ENCODE measurements around the gene EFTUD2.
"Not testable (repeated sequence)": the region's sequence is repeated elsewhere in the genome, so short reads cannot be mapped to it uniquely, and the experiment has no call there.

The EFTUD2 gene

GRCh38 chr17:44899074-44899782, at the start of gene EFTUD2:
EFTUD2 (minus strand) TSS chr17:44899445; CDS start chr17:44894521, 4,924 bp downstream.
- DNase-seq (ENCODE audit: low read depth) = peak; percentile 89

DNA sequence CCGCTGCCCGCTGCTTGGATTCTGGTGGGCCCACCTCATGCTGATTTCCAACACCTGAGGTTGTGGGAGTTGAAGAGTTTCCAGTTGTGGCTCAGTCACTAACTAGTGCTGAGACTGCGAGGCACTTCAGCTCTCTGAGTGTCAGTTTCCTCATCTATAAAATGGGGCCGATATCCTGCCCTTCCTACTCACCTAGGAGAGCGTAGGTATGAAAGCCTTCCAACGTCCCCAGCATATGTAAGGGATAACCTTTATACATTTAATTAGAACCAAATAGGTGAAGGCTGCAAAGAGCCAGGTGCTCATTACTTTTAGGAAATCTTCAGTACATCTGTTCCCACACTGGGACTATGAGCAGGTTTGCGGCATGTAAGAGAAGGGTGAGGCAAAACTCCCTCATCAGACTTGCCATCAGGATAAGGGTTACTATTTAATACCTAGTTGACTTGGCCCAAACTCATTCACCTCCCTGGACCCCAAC, 49.1 kb upstream of the EFTUD2 start:
- no peak for DNase-seq (ENCODE audit: low read depth)

- peak; percentile 90 for DNase-seq (ENCODE audit: low read depth)
Measured at GRCh38 chr17:44947461-44948314, 48.4 kb upstream of the EFTUD2 start, which contains the start of gene KIF18B. KIF18B (minus strand) TSS chr17:44947773; CDS start chr17:44936344, 11,429 bp downstream.

DNA sequence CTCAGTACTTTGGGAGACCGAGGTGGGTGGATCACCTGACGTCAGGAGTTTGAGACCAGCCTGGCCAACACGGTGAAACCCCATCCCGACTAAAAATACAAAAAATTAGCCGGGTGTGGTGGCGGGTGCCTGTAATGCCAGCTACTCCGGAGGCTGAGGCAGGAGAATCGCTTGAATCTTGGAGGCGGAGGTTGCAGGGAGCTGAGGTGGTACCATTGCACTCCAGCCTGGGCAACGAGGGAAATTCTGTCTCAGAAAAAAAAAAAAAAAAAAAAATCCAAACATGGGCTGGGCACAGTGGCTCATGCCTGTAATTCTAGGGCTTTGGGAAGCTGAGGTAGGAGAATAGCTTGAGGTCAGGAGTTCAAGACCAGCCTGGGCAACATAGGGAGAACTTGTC, 46.4 kb upstream of the EFTUD2 start:
- DNase-seq (ENCODE audit: low read depth) = not testable (repeated sequence)

DNA sequence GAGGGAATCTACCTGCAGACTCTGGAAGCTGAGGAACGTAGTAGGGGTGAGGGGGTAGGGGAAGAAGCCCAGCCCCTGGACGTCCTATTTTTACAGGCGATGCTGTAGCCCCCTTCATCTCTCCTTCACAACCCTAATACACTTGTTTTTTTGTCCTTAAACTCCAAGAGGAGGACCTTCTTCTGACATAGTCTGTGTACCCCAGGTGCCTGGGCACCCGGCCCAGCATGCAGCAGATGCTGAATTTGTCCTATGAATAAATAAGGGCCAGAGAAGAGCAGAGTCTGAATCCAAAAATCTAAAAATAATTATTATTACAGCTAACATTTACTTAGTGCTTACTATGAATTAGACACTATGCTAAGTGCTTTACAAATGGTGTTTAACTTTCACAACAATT, 43.2 kb upstream of the EFTUD2 start:
- DNase-seq (ENCODE audit: low read depth) = no peak

DNA sequence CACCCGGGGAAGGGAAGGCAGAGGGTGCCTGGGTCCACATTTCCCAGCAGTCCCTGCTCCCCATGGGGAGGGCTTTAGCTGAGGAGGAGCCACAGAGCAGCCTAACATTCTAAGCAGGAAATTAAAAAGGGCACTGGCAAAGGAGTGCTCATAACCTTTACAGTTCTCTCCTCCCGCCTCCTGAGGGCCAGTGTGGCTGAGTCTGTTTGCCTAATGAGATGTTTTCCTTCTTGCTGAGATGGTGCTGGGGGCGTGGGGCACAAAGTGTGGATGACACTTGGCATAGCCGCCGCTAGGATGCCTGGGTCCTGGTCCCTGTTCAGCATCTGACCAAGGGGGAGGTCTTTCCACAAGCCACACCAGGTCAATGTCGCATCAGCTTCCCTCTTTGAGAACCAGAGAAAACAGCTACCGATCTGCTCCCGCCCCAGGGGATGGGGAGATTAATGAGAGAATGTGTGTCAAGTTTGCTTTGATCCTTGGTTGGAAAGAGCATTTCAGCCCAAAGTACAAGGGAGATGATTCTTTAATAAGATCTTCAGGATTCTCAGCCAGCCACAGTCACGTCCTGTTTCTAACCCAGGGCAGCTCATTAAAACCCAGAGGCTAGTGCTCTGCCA, 42.6 kb upstream of the EFTUD2 start:
- no peak for DNase-seq (ENCODE audit: low read depth)

DNA sequence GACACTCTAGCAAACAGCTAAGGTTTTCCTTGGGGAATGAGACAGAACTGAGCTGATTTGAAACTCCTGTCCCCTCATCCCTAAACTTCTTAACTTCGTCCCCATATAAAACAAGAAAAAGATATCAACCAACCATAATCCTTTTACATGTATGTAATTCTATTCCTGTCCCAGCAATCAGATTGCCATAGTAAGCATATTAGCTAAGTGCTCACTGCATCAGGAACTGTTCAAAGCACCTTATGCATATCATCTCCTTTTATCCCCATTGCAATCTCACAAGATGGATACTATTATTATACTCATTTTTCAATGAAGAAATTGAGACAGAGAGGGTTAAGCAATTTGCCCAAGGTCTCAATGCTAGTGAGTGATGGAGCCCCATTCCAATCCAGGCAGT, 41.5 kb upstream of the EFTUD2 start:
- DNase-seq (ENCODE audit: low read depth) = no peak

- DNase-seq (ENCODE audit: low read depth) = no peak
Measured at GRCh38 chr17:44940317-44940716, 41.1 kb upstream of the EFTUD2 start.

GRCh38 chr17:44935116-44935515, 35.9 kb upstream of the EFTUD2 start:
- no peak for DNase-seq (ENCODE audit: low read depth)

- no peak for DNase-seq (ENCODE audit: low read depth)
Measured at GRCh38 chr17:44934745-44935105, 35.5 kb upstream of the EFTUD2 start.

DNA sequence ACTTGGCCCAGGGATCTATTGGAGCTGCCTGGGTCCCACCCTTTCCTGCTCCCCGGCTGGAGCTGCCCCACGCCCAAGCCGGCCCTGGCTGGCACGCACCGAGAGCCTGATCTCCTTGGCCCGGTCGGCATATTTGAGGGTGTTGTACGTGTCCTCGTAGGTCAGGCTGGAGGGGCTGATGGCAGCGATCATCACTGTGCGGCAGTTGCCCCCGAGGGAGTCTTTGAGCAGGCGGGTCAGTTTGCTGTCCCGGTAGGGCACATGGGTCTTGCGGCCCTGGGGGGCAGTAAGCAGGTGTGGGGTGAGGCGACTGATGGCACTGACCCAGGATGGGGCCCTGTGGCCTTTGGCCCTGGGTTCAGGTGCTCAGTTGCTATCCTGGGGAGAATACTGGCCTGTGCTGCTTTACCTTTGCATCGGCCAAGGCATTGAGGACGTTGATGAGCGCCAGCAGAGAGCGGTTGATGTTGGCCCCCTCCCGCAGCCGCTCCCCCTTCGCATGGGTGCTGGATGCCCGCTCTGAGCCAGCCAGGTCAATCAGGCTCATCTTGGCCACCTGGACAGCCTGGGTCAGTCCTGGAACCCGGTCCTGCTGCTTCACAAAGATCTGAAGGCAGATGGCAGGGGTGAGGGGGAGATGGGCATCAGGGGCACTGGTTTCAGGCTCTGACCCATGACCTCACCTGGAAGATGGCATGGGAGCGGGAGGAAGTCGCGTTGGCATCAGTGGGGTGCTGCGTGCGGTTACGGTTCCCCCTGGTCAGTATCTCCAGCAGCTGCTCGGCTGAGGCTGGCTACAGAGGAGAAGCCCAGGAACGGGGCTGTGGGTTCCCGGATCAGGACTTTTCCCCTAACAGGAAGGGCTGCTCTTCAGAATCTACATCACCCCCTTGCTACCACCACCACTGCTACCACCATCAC, 34.8 kb upstream of the EFTUD2 start:
- DNase-seq (ENCODE audit: low read depth) = no peak

GRCh38 chr17:44932787-44933097, 33.5 kb upstream of the EFTUD2 start:
- no peak for DNase-seq (ENCODE audit: low read depth)

GRCh38 chr17:44932096-44932786, 33.0 kb upstream of the EFTUD2 start:
- no peak for DNase-seq (ENCODE audit: low read depth)

DNA sequence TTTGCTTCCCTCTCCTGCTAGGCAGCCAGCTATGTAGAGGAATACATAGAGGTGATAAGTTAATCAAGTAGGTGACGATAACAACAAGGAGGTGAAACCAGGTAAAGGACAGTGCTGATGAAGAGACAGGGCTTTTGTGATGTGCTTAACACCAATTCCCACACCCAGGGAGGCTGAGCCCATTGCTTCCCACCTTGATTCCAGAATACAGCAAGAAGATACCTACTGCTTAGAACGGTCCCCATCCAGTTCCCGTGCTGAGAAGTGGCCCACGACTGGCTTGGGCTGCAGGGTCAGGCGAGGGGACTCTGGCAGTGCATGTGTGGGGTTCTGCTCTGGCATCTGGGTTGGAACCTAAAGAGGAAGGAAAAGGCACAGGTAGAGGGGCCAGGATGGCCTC, 32.1 kb upstream of the EFTUD2 start:
- DNase-seq (ENCODE audit: low read depth) = no peak

DNA sequence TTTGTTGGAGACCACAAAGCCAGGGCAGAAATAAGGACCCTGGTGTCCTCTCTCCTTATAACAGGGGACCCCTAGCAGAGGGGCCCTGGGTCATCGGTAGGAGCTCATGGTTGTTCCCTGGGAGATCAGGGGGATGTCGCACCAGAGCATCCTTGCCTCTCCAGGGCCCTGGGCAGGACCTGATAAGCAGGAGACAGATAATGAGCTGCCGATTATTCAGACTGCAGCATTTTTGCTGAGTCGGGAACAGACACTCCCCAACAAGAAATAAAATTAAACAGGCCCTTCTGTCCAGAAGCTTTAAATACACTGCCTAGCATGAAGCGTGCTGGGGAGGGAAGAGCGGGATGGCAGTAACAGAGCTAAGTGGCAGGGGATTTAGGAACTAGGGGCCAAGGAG, 31.4 kb upstream of the EFTUD2 start:
- DNase-seq (ENCODE audit: low read depth) = no peak

DNA sequence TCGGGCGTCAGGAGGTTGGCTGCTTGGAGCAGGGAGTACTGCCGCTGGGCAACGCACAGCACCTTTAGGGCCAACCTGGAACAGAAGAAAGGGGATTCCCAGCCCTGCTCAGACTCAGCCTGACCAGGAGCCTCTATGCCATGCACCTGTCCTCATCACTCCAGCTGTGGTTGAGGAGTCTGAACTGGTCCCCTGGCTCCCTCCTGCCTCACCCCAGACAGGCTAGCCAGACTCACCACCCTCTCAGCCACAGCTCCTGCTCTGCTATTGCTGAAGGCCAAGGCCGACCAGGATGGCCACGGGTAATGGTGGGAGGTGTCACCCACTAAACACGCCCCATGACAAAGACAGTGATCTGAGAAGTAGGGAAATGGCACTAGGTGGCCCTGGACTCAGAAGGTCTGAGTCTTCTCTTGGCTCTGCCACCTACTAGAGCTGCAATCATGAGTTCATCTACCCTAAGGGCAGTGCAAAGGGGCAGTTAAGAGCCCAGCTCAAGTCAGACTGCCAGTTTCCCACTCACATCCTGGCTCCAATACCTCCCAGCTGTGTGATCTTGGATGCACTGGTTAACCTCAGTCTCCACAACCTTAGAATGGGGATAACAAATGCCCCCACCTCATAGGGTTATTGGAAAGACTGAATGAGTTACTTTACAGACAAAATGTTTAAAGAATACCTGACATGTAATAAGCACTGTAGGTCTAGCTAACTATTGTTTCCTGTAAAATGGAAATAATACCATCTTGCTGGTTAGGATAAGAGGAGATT, 29.9 kb upstream of the EFTUD2 start:
- no peak for DNase-seq (ENCODE audit: low read depth)

DNA sequence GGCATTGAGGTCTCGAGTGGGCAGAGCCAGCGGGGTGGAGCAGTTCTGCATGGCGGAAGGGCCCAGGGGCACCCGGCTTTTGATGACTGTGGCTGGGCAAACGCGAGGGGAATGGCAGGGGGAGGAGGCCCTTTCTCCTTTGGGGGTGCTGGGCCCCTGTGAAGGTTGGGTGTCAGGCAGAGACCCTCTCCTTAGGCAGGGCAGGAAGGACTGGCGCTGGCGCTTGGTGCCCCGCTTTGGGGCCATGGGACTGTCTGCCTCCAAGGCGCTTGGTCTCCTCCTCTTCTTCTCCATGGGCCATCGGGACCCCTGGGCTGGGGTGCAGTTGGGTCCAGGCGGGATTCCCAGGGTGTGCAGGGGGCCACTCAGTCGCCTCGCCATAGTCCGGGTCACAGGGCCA, 28.9 kb upstream of the EFTUD2 start:
- no peak for DNase-seq (ENCODE audit: low read depth)

DNA sequence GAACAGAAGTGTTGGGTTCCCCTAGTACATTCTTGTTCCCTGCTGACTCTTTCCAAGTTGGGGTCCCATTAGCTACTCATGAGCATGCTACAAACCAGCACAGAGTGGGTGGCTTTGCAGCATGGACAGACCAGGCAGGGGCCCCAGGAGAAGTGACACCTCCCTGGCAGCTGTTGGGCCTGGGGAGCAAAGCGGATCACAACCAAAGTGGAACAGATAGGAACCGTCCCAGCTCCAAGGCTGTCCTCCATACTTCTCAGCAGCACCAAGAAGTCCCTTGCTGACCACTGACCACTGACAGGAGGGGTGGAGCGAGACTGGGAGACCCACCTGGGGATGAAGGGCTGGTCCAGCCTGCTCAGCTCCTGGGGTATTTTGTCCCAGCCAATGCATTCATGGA, 28.5 kb upstream of the EFTUD2 start:
- DNase-seq (ENCODE audit: low read depth) = no peak

- no peak for DNase-seq (ENCODE audit: low read depth)
Measured at GRCh38 chr17:44926821-44927525, 27.7 kb upstream of the EFTUD2 start.
